GM21526 (cell line): ENCODE data around the gene CENPU.
A peak's percentile ranks its signal among the peaks of the same experiment; 100 is the strongest.
"Not testable (repeated sequence)": the region's sequence is repeated elsewhere in the genome, so short reads cannot be mapped to it uniquely, and the experiment has no call there.

Experiments used
- ATAC-seq: cut with Tn5 transposase; IDR thresholded peaks from one replicate; pipeline ENCODE4 v1.9.1; 2021; ENCODE audit warnings: moderate library complexity; ENCODE audit not compliant: unreplicated experiment, low FRiP score

CENPU gene

GRCh38 chr4:184752496-184753275 is 18.8 kb upstream of the CENPU start:
- ATAC-seq = no peak

GRCh38 chr4:184751585-184751956 is 17.7 kb upstream of the CENPU start:
- ATAC-seq = no peak

- no peak for ATAC-seq
These were observed 17.2 kb upstream of the CENPU start for GRCh38 chr4:184750926-184751584.

- ATAC-seq = no peak
These were observed 14.4 kb upstream of the CENPU start for GRCh38 chr4:184748251-184748652.

- ATAC-seq = no peak
These were observed 13.3 kb upstream of the CENPU start for GRCh38 chr4:184747034-184747830.

GRCh38 chr4:184745831-184746795 is 12.2 kb upstream of the CENPU start:
- peak; percentile 61 for ATAC-seq

GRCh38 chr4:184744236-184744635 is 10.3 kb upstream of the CENPU start:
- ATAC-seq = no peak

GRCh38 chr4:184743650-184744049 is 9.8 kb upstream of the CENPU start:
- no peak for ATAC-seq

GRCh38 chr4:184741651-184742050 is 7.8 kb upstream of the CENPU start:
- ATAC-seq = not testable (repeated sequence)

- no peak for ATAC-seq
These were observed 7.1 kb upstream of the CENPU start for GRCh38 chr4:184740980-184741391.

GRCh38 chr4:184739575-184739974 is 5.7 kb upstream of the CENPU start:
- not testable (repeated sequence) for ATAC-seq

- no peak for ATAC-seq
These were observed 862 bp upstream of the CENPU start for GRCh38 chr4:184734758-184735157.

GRCh38 chr4:184732126-184732525 is 1.8 kb downstream of the CENPU start:
- ATAC-seq = no peak

- ATAC-seq = no peak
These were observed 2.8 kb downstream of the CENPU start for GRCh38 chr4:184731056-184731455.

- ATAC-seq = no peak
These were observed 4.0 kb downstream of the CENPU start for GRCh38 chr4:184729946-184730345.

- ATAC-seq = no peak
These were observed 5.0 kb downstream of the CENPU start for GRCh38 chr4:184728858-184729257.

- ATAC-seq = no peak
These were observed 6.5 kb downstream of the CENPU start for GRCh38 chr4:184727430-184727829.

GRCh38 chr4:184722798-184723197 is 11.1 kb downstream of the CENPU start:
- ATAC-seq = no peak

GRCh38 chr4:184721254-184721653 is 12.6 kb downstream of the CENPU start:
- no peak for ATAC-seq

GRCh38 chr4:184719407-184719806 is 14.5 kb downstream of the CENPU start:
- ATAC-seq = no peak
